Uterus (tissue), 2 donors: ENCODE measurements around the gene NEDD4L.

Experiments used
- POLR2A ChIP-seq, 2 donors: fragments of 450-650 bp; IDR thresholded peaks; one replicate each; pipeline ENCODE4 v1.6.1; 2016; ENCODE audit warnings: antibody characterized with exemption in 2 of 2, mild to moderate bottlenecking in 1 of 2, moderate library complexity in 1 of 2
- TF ChIP-seq, protein P1 (sequence below), 4 experiments: fragments of 200-600 bp in 2 of 4; fragments of 450-650 bp in 2 of 4; sonication (generic) in 2 of 4; IDR thresholded peaks; one replicate each; pipeline ENCODE4 v1.5.1; 2016 to 2019; ENCODE audit warnings: antibody characterized with exemption in 4 of 4, mild to moderate bottlenecking in 2 of 4, moderate library complexity in 1 of 4

DNA sequence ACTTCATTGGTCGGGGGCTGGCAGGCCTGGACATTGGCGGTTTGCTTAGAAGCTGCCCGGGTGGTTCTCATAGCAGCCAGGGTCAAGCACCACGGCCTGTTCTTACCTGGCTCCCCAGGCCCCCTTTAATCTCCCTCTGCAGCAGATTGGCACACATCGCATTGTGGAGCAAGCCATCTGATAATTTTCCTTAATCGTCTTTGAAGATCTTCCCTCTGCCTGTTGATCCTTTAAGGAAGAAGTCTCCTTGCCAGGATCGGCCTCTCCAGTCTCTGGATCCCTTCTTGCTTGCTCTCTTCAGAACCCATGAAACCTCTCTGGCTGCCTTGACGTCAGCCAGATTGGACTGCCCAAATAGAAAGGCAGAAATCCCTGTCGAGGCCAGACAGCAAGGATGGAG, 75.8 kb downstream of the NEDD4L start:
- TF ChIP-seq, protein P1, sequence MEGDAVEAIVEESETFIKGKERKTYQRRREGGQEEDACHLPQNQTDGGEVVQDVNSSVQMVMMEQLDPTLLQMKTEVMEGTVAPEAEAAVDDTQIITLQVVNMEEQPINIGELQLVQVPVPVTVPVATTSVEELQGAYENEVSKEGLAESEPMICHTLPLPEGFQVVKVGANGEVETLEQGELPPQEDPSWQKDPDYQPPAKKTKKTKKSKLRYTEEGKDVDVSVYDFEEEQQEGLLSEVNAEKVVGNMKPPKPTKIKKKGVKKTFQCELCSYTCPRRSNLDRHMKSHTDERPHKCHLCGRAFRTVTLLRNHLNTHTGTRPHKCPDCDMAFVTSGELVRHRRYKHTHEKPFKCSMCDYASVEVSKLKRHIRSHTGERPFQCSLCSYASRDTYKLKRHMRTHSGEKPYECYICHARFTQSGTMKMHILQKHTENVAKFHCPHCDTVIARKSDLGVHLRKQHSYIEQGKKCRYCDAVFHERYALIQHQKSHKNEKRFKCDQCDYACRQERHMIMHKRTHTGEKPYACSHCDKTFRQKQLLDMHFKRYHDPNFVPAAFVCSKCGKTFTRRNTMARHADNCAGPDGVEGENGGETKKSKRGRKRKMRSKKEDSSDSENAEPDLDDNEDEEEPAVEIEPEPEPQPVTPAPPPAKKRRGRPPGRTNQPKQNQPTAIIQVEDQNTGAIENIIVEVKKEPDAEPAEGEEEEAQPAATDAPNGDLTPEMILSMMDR (IDR thresholded peaks at IDR 0.05) = no peak
- no peak for TF ChIP-seq POLR2A (IDR thresholded peaks at IDR 0.05)
